Liver (tissue), 9 donors: ENCODE measurements around the gene INO80C. TPM values are rescaled to one million over a fixed set of nuclear protein-coding genes. Genes with fewer than 3 reads are reported as not detected.

ENCODE experiments used
- DNase-seq: peaks from one replicate; pipeline ENCODE4 v3.0.0-alpha.2; 2017; ENCODE audit warnings: low spot score
- H3K27ac ChIP-seq, 2 donors: one replicate each; pipeline ENCODE4 v1.7.0; 2013; ENCODE audit warnings: inconsistent platforms in 2 of 2, low read length in 2 of 2, control low read depth in 1 of 2, low read depth in 1 of 2, mild to moderate bottlenecking in 1 of 2
- H3K27me3 ChIP-seq, 4 donors: one replicate each; pipeline versions ENCODE4 v1.6.1 to v1.7.0; 2013; ENCODE audit warnings: low read length in 3 of 4, inconsistent platforms in 1 of 4, mild to moderate bottlenecking in 1 of 4, moderate library complexity in 1 of 4; ENCODE audit not compliant: control insufficient read depth in 4 of 4, insufficient read depth in 4 of 4
- H3K36me3 ChIP-seq, 4 donors: one replicate each; pipeline versions ENCODE4 v1.6.1 to v1.7.0; 2013; ENCODE audit warnings: low read length in 3 of 4, mild to moderate bottlenecking in 3 of 4, low read depth in 1 of 4, moderate library complexity in 1 of 4; ENCODE audit not compliant: control insufficient read depth in 4 of 4, insufficient read depth in 3 of 4
- H3K4me1 ChIP-seq, 4 donors: one replicate each; pipeline versions ENCODE4 v1.6.1 to v1.7.0; 2013; ENCODE audit warnings: low read length in 3 of 4, mild to moderate bottlenecking in 3 of 4, moderate library complexity in 1 of 4; ENCODE audit not compliant: control insufficient read depth in 4 of 4, insufficient read depth in 4 of 4
- H3K4me3 ChIP-seq, 3 donors: one replicate each; pipeline versions ENCODE4 v1.6.1 to v1.7.0; 2013; ENCODE audit warnings: low read length in 3 of 3, control low read depth in 1 of 3, low read depth in 1 of 3, mild to moderate bottlenecking in 1 of 3
- H3K9ac ChIP-seq, 2 donors: one replicate each; pipeline ENCODE4 v1.7.0; 2013; ENCODE audit warnings: low read length in 2 of 2, mild to moderate bottlenecking in 2 of 2, moderate library complexity in 2 of 2, control low read depth in 1 of 2, low read depth in 1 of 2
- H3K9me3 ChIP-seq, 4 donors: one replicate each; pipeline versions ENCODE4 v1.6.1 to v1.7.0; 2013; ENCODE audit warnings: low read length in 3 of 4; ENCODE audit not compliant: control insufficient read depth in 4 of 4
- EGR1 ChIP-seq, 2 donors: IDR thresholded peaks; 2 replicates each; pipeline ENCODE4 v1.6.1; 2016 to 2018; ENCODE audit warnings: antibody characterized with exemption in 2 of 2, low read depth in 2 of 2
- FOXA1 ChIP-seq: IDR thresholded peaks from 2 replicates; pipeline ENCODE4 v1.6.1; 2016; ENCODE audit warnings: antibody characterized with exemption
- FOXA2 ChIP-seq: IDR thresholded peaks from 2 replicates; pipeline ENCODE4 v1.6.1; 2016; ENCODE audit warnings: antibody characterized with exemption
- GABPA ChIP-seq, 2 donors: IDR thresholded peaks in 1 of 2; conservative IDR thresholded peaks in 1 of 2; 2 replicates each; pipeline ENCODE4 v1.6.1; 2016; ENCODE audit warnings: antibody characterized with exemption in 2 of 2, mild to moderate bottlenecking in 1 of 2, moderate library complexity in 1 of 2
- HNF4A ChIP-seq, 2 donors: conservative IDR thresholded peaks; 2 replicates each; pipeline ENCODE4 v1.6.1; 2016; ENCODE audit warnings: antibody characterized with exemption in 2 of 2, mild to moderate bottlenecking in 2 of 2
- HNF4G ChIP-seq: IDR thresholded peaks from 2 replicates; pipeline ENCODE4 v1.6.1; 2016; ENCODE audit warnings: antibody characterized with exemption
- NR2F2 ChIP-seq: IDR thresholded peaks from 2 replicates; pipeline ENCODE4 v1.6.1; 2016; ENCODE audit warnings: antibody characterized with exemption
- RAD21 ChIP-seq, 2 donors: IDR thresholded peaks; 2 replicates each; pipeline ENCODE4 v1.6.1; 2016; ENCODE audit warnings: antibody characterized with exemption in 2 of 2, mild to moderate bottlenecking in 2 of 2
- RXRA ChIP-seq, 2 donors: IDR thresholded peaks; 2 replicates each; pipeline ENCODE4 v1.6.1; 2017 to 2018; ENCODE audit warnings: antibody characterized with exemption in 2 of 2, mild to moderate bottlenecking in 1 of 2
- SP1 ChIP-seq: IDR thresholded peaks from 2 replicates; pipeline ENCODE4 v1.6.1; 2018; ENCODE audit warnings: antibody characterized with exemption, mild to moderate bottlenecking
- TAF1 ChIP-seq: conservative IDR thresholded peaks from 2 replicates; pipeline ENCODE4 v1.6.1; 2016; ENCODE audit warnings: antibody characterized with exemption, mild to moderate bottlenecking
- YY1 ChIP-seq: IDR thresholded peaks from 2 replicates; pipeline ENCODE4 v1.6.1; 2016; ENCODE audit warnings: antibody characterized with exemption, mild to moderate bottlenecking
- WGBS: extraction: QIAGEN DNeasy Blood & Tissue Kit; methylation state at CpG from one replicate; pipeline ENCODE4 v1.1.7; 2013; 5-methylcytosine and 5-hydroxymethylcytosine counted together
- polyA plus RNA-seq, 2 donors: library from polyadenylated mRNA; stranded (reverse) in 1 of 2; unstranded in 1 of 2; fragments of 200-250 nt in 1 of 2; fragments of >200 nt in 1 of 2; fragmentation: Nextera tagmentation in 1 of 2; extraction: Ambion mirVana in 1 of 2; gene quantifications; one replicate each; pipeline versions ENCODE4 v1.2.1 to v1.2.3, GENCODE V29; 2013 to 2015
- total RNA-seq, 2 donors: library from RNA; depleted of rRNA; stranded (reverse); fragments of >200 nt; gene quantifications; one replicate each; pipeline ENCODE4 v1.2.3, GENCODE V29; 2014
- TF ChIP-seq, protein P1 (sequence below): fragments of 150-350 bp; IDR thresholded peaks from 2 replicates; pipeline ENCODE4 v1.5.1; 2017; ENCODE audit warnings: improper control_type of control experiment, low read depth, low read length; ENCODE audit not compliant: missing input control
- TF ChIP-seq, protein P2 (sequence below): IDR thresholded peaks from 2 replicates; pipeline ENCODE4 v1.6.1; 2016; ENCODE audit warnings: antibody characterized with exemption
- TF ChIP-seq, protein P3 (sequence below): IDR thresholded peaks from 2 replicates; pipeline ENCODE4 v1.6.1; 2016; ENCODE audit warnings: antibody characterized with exemption
- TF ChIP-seq, protein P4 (sequence below): IDR thresholded peaks from 2 replicates; pipeline ENCODE4 v1.6.1; 2016; ENCODE audit warnings: antibody characterized with exemption
- TF ChIP-seq, protein P5 (sequence below): IDR thresholded peaks from 2 replicates; pipeline ENCODE4 v1.6.1; 2016; ENCODE audit warnings: antibody characterized with exemption, mild to moderate bottlenecking
- donor health status: healthy.
- donor health status: healthy.
- donor health status: healthy.
- donor health status: healthy.
- donor health status: healthy.

The INO80C gene
- total and polyA plus RNA-seq, 4 donors = 4.6 to 13.4 (median 10.5) TPM

DNA sequence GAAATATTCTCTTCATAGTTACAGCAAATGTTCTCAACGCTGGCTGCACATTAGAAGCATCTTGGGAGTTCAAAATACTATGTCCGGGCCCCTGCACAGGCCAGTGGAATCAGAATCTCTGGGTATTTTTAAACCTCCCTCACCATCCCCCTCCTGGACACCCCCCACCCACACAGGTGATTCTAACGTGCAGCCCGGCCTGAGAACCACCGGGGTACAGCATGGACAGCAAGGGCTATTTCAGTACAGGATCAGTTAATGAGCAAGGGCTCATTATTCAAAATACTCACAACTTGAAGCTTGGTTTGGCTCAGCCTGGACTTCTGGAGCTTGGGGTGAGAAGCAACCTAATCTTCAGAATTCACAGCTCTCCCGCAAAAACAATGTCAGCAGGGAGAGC lies 31.4 kb downstream of the INO80C start:
- no peaks in the 10 kb centered on the region for H3K9me3 ChIP-seq
- no peaks in the 10 kb centered on the region for H3K27me3 ChIP-seq
- TF ChIP-seq HNF4G = no peak
- TF ChIP-seq, protein P1, sequence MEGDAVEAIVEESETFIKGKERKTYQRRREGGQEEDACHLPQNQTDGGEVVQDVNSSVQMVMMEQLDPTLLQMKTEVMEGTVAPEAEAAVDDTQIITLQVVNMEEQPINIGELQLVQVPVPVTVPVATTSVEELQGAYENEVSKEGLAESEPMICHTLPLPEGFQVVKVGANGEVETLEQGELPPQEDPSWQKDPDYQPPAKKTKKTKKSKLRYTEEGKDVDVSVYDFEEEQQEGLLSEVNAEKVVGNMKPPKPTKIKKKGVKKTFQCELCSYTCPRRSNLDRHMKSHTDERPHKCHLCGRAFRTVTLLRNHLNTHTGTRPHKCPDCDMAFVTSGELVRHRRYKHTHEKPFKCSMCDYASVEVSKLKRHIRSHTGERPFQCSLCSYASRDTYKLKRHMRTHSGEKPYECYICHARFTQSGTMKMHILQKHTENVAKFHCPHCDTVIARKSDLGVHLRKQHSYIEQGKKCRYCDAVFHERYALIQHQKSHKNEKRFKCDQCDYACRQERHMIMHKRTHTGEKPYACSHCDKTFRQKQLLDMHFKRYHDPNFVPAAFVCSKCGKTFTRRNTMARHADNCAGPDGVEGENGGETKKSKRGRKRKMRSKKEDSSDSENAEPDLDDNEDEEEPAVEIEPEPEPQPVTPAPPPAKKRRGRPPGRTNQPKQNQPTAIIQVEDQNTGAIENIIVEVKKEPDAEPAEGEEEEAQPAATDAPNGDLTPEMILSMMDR = no peak
- 90% methylated on average over 6 of the region's 6 CpGs for WGBS
- no peak overlapping the region for H3K27ac ChIP-seq
- H3K4me3 ChIP-seq = no peak overlapping the region
- peaks cover 2 to 30% (median 8%) of the 10 kb centered on the region in 4 donors for H3K4me1 ChIP-seq
- DNase-seq = no peak
- no peak overlapping the region for H3K9ac ChIP-seq
- no peaks in the 10 kb centered on the region for H3K36me3 ChIP-seq

DNA sequence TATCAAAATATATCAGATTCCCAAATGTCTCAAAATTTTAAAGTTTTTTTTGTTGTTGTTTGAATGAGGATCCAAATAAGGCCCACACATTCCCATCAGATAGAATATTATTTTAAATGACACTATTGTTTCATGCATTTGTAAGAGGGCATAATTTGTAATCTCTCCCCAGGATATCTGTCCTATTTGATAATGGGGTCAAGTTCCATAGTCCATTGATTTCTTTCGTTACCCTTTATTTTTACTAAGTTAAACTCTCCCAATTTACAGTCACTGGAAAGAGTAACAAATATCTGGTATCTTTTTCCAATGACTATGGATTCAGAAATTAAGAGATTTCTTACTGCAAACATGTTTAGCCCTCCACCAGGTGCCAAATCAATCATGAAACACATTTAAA lies 32.4 kb downstream of the INO80C start:
- Histone ChIP-seq H3K27ac (no peak overlapping the region), H3K36me3 (no peaks in the 10 kb centered on the region), H3K9ac (no peak overlapping the region), H3K4me3 (no peak overlapping the region), H3K9me3 (no peaks in the 10 kb centered on the region), H3K4me1 (peaks cover 0 to 20% (median 3%) of the 10 kb centered on the region in 4 donors), H3K27me3 (no peaks in the 10 kb centered on the region)
- WGBS = 36% methylated on average over 1 of the region's 1 CpG
- no peak for DNase-seq
- TF ChIP-seq, protein P2, sequence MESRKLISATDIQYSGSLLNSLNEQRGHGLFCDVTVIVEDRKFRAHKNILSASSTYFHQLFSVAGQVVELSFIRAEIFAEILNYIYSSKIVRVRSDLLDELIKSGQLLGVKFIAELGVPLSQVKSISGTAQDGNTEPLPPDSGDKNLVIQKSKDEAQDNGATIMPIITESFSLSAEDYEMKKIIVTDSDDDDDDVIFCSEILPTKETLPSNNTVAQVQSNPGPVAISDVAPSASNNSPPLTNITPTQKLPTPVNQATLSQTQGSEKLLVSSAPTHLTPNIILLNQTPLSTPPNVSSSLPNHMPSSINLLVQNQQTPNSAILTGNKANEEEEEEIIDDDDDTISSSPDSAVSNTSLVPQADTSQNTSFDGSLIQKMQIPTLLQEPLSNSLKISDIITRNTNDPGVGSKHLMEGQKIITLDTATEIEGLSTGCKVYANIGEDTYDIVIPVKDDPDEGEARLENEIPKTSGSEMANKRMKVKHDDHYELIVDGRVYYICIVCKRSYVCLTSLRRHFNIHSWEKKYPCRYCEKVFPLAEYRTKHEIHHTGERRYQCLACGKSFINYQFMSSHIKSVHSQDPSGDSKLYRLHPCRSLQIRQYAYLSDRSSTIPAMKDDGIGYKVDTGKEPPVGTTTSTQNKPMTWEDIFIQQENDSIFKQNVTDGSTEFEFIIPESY = no peak
- no peak for TF ChIP-seq EGR1 (IDR thresholded peaks at IDR 0.05; ENCODE audit: low read depth in 2 of 2)
- no peak for TF ChIP-seq FOXA1
- TF ChIP-seq, protein P1 = no peak
- peak; percentile 7 to 8 for TF ChIP-seq RXRA (IDR thresholded peaks at IDR 0.05)
- peak; percentile 78 to 85 for TF ChIP-seq HNF4A (conservative IDR thresholded peaks at IDR 0.05)
- TF ChIP-seq SP1 = peak; percentile 48
- TF ChIP-seq NR2F2 = no peak
- TF ChIP-seq RAD21 (IDR thresholded peaks at IDR 0.05) = no peak
- TF ChIP-seq, protein P3, sequence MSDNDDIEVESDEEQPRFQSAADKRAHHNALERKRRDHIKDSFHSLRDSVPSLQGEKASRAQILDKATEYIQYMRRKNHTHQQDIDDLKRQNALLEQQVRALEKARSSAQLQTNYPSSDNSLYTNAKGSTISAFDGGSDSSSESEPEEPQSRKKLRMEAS = no peak
- TF ChIP-seq HNF4G = peak; percentile 27

DNA sequence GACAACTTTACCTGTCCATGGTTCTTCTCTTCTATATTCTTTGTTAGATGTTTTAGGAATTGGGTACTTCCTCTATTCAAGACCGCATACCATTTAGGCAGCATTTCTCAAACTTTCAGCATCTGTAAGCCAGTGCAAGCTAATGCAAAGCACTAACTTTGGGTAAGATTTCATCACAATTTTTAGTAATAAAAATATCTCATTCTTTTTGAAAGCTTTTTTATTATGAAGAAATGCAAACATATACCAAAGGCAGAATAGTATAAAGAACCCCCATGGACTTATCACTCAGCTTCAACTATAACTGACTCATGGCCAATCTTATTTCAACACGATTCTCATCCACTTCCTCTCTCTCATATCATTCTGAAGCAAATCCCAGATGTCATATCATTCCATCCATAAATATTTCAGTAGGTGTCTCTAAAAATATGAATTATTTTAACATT lies 32.9 kb downstream of the INO80C start:
- no peaks in the 10 kb centered on the region for H3K9me3 ChIP-seq
- H3K9ac ChIP-seq = no peak overlapping the region
- H3K4me1 ChIP-seq = peaks cover 0 to 18% (median 3%) of the 10 kb centered on the region in 4 donors
- no peaks in the 10 kb centered on the region for H3K36me3 ChIP-seq
- no peak for DNase-seq
- H3K27me3 ChIP-seq = no peaks in the 10 kb centered on the region
- WGBS = 73% methylated on average over 2 of the region's 2 CpGs
- no peak overlapping the region for H3K4me3 ChIP-seq
- H3K27ac ChIP-seq = no peak overlapping the region
- TF ChIP-seq, protein P4, sequence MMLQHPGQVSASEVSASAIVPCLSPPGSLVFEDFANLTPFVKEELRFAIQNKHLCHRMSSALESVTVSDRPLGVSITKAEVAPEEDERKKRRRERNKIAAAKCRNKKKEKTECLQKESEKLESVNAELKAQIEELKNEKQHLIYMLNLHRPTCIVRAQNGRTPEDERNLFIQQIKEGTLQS = no peak
- TF ChIP-seq HNF4A (conservative IDR thresholded peaks at IDR 0.05) (no peak), NR2F2 (no peak), HNF4G (no peak), RXRA (IDR thresholded peaks at IDR 0.05) (no peak), SP1 (no peak), FOXA1 (no peak), TAF1 (no peak), YY1 (no peak), FOXA2 (no peak), GABPA (IDR thresholded peaks at IDR 0.05 in 1 of 2, conservative IDR thresholded peaks at IDR 0.05 in 1 of 2) (no peak)
- TF ChIP-seq, protein P5, sequence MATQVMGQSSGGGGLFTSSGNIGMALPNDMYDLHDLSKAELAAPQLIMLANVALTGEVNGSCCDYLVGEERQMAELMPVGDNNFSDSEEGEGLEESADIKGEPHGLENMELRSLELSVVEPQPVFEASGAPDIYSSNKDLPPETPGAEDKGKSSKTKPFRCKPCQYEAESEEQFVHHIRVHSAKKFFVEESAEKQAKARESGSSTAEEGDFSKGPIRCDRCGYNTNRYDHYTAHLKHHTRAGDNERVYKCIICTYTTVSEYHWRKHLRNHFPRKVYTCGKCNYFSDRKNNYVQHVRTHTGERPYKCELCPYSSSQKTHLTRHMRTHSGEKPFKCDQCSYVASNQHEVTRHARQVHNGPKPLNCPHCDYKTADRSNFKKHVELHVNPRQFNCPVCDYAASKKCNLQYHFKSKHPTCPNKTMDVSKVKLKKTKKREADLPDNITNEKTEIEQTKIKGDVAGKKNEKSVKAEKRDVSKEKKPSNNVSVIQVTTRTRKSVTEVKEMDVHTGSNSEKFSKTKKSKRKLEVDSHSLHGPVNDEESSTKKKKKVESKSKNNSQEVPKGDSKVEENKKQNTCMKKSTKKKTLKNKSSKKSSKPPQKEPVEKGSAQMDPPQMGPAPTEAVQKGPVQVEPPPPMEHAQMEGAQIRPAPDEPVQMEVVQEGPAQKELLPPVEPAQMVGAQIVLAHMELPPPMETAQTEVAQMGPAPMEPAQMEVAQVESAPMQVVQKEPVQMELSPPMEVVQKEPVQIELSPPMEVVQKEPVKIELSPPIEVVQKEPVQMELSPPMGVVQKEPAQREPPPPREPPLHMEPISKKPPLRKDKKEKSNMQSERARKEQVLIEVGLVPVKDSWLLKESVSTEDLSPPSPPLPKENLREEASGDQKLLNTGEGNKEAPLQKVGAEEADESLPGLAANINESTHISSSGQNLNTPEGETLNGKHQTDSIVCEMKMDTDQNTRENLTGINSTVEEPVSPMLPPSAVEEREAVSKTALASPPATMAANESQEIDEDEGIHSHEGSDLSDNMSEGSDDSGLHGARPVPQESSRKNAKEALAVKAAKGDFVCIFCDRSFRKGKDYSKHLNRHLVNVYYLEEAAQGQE = no peak
